HG03060 (cell line): ENCODE results near the gene TMEM26.
"Not testable (repeated sequence)": the region's sequence is repeated elsewhere in the genome, so short reads cannot be mapped to it uniquely, and the experiment has no call there.

ENCODE experiments used
- ATAC-seq: cut with Tn5 transposase; IDR thresholded peaks from one replicate; pipeline ENCODE4 v1.9.1; 2021; ENCODE audit warnings: low read depth, moderate number of reproducible peaks; ENCODE audit not compliant: unreplicated experiment

The TMEM26 gene

GRCh38 chr10:61406736-61407135 lies 46.4 kb downstream of the TMEM26 start:
- ATAC-seq, result no peak

- no peak for ATAC-seq
Measured at GRCh38 chr10:61406242-61406641, 46.9 kb downstream of the TMEM26 start.

DNA sequence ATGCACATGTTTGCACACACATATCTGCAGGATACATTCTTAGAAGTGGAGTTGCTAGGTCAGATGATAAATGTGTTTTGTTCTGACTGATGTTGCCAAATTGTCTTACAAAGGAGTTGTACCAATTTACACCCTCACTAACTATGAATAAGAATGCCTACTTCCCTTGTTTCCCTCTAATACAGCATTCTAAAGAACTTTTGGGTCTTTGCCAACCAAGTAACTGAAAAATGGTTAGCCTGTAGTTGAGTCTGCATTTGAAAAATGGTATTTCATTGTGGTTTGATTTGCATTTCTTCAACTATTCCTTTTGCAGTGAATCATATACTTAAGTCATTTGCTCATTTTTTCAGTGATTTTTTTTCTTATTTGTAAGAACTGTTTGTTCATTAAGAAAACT lies 48.4 kb downstream of the TMEM26 start:
- ATAC-seq, result no peak

DNA sequence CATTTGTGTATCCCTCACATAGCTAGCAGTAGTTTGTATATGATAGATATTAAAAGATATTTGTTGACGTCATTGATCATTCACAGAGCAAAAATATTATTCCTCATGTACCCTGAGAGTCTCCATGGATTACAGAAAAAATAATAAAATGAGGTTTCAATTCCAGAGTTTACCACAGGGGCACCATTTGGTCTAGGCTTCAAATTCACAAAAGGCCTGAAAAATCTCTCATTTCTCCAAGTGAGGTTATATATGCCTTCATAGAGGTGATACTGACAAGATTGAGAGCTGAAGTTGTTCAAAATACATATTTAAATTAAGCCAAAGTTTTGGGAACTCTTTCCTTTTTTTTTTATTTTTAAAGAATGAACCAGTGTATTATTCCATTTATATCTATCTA lies 52.7 kb downstream of the TMEM26 start:
- no peak for ATAC-seq

DNA sequence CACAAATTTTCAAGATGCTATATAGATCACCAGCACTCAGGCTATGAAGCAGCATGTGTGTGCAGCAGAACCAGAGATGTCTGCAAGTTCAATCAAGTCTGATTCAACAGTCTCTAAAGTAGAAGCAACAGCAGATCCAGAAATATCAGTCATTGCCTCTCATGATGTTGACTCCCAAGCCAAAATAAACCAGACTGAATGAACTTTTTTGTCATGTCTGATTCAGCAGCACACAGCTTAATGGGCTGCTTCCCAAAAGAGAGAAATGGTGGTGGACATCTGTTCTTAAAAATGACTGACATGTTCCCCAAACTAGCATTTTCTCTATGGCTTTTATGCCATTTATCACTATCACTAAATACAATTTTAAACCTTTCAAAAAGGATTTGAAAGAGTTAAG lies 53.8 kb downstream of the TMEM26 start:
- ATAC-seq, result no peak

DNA sequence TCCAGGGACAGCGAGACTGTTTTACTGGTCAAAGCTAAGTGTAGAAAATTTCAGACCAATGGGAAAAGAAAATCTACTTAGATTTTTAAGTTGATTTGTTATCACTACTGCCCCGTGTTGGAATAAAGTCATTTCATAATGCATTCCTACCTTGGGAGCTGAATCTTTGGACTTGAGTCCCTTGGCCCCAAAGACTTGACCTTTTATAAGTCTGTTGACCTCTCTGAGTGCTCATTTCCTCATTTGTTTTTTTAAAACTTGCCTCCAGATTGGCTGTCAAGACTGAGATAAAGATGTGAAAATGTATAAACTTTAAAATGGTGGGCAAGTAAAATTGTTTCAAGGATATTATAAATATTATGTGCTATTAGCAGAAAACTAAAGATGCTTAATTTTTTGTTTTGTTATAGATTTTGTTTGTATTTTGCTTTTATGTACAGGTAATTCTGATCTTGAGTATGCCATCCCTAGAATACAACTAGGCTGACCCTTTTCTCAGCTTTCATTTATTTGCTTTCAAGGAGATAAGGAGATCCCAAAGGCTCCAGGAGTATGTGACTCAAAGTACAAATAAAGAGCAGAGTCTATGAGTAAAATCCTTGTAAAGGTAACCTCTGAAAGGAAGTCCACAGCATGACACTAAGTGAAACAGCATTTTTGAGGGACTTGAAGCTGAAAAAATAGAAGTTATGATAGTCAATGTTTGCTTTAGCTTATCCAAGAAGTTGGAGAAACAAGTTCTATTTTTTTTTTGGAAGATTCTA lies 54.6 kb downstream of the TMEM26 start:
- no peak for ATAC-seq

GRCh38 chr10:61397175-61397986 lies 55.8 kb downstream of the TMEM26 start:
- peak; percentile 55 for ATAC-seq

DNA sequence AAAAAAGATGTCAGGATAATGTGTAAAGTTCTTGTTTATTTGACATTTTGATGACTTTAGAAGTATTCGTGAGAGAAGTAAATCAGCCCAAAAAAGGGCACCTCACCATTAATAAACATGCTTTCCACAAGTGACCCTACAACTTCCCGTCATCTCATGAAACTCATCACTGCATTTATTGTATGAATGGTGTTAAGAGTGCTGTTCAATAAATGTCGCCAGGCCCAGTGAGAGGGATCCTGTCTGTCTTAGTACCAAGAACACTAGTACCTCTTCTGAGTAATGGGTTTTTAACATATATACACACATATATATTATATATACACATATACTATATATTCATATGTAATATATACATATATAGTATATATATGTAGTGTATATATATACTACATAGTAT lies 61.9 kb downstream of the TMEM26 start:
- peak; percentile 17 for ATAC-seq

DNA sequence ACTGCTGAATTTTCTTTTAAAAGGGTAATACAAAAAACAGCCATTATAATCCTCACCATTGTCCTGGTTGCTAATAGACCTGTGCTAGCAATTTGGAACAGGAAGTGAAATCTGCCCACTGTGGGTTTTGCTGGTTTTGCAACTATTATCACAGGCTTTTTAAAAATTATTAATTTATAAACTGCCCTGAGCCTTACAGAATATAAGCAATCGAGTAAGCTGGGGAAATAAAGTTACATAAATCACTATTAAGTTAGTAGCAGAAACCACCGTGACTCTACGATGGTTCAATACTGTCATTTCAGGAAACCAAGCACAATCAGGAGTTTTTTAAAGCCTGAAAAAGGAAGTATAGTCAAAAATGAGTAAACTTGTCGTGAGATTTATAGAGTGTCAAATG lies 62.3 kb downstream of the TMEM26 start:
- ATAC-seq, result peak; percentile 73

DNA sequence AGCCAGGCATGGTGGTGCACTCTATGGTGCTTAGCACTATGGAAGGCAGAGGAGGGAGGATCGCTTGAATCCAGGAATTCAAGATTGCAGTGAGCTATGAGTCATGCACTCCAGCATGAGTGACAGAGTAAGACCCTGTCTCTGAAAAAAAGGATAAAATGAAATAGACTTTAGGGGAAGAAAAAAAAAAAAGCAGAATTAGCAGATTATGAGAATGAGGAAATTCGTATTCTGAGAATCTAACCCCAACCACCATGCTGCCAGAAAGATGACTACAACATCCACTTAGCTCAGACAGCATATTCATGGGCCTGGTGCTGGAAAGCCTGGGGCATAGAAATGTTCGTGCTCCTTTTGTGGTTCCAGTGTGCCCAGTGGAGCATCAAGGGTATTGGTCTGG lies 63.3 kb downstream of the TMEM26 start:
- no peak for ATAC-seq

DNA sequence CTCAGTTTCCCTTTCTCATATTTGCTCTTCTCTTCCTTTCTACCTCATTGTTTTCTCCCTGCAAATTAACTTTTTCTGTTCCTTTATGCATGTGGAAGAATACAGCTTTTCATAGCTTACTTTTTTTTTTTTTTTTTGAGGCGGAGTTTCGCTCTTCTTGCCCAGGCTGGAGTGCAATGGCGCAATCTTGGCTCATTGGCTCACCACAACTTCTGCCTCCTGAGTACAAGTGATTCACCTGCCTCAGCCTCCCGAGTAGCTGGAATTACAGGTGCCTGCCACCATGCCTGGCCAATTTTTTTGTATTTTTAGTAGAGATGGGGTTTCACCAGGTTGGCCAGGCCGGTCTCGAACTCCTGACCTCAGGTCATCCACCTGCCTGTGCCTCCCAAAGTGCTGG lies 64.2 kb downstream of the TMEM26 start:
- not testable (repeated sequence) for ATAC-seq

GRCh38 chr10:61385231-61386001 lies 67.8 kb downstream of the TMEM26 start:
- ATAC-seq, result no peak

DNA sequence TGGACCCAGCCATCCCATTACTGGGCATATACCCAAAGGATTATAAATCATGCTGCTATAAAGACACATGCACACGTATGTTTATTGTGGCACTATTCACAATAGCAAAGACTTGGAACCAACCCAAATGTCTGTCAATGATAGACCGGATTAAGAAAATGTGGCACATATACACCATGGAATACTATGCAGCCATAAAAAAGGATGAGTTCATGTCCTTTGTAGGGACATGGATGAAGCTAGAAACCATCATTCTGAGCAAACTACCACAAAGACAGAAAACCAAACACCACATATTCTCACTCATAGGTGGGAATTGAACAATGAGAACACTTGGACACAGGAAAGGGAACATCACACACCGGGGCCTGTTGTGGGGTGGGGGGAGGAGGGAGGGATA lies 72.0 kb downstream of the TMEM26 start:
- not testable (repeated sequence) for ATAC-seq

GRCh38 chr10:61378865-61379264 lies 74.3 kb downstream of the TMEM26 start:
- ATAC-seq, result no peak

GRCh38 chr10:61376908-61377368 lies 76.2 kb downstream of the TMEM26 start:
- no peak for ATAC-seq

GRCh38 chr10:61376377-61376776 lies 76.8 kb downstream of the TMEM26 start:
- no peak for ATAC-seq

DNA sequence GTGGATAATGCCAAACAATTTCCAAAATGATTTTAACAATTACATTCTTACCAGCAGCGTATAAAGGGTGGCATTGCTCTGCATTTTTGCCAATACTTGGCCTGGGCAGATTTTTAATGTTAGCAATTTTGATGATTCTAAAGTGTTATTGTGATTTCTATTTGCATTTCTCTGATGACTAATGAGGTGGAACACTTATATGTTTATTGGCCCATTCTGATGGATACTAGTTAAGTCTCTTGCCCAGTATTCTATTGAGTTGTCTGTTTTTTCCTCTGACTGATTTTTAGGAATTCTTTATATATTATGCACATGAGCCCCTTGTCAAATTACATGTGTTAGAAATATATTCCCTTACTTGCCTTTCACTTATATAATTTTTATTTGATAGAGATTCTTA lies 86.8 kb downstream of the TMEM26 start:
- no peak for ATAC-seq

DNA sequence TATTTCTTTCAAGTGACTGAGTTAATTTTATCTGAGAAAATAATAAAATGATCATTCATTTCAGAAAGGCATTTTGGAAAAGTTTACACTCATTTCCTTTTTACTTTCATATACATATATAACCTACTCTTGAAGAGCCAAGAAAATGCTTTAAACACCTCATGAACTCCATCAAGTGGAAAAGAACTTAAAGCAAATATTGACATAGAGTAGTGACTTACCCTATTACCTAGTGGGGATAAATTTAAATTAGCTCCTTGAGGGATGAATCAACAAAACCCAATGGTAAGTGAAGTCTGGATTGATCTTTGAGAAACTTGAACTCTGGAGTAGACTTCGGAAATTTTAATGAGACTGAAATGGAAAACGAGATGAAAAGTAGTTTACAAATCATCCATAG lies 88.6 kb downstream of the TMEM26 start:
- ATAC-seq, result no peak

- no peak for ATAC-seq
Measured at GRCh38 chr10:61363006-61363405, 90.2 kb downstream of the TMEM26 start.

DNA sequence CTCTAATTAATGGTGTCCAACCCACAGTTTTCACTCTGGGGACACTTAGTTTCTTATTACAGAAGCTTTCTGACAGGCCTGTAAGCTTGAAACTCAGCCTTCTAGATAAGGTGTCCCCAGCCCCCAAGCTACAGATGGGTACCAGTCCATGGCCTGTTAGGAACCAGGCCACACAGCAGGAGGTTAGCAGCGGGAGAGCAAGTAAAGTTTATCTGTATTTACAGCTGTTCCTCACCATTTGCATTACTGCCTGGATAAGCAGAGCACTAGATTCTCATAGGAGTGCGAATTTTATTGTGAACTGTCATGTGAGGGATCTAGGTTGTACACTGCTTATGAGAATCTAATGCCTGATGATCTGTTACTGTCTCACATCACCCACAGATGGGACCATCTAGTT lies 93.7 kb downstream of the TMEM26 start:
- no peak for ATAC-seq

DNA sequence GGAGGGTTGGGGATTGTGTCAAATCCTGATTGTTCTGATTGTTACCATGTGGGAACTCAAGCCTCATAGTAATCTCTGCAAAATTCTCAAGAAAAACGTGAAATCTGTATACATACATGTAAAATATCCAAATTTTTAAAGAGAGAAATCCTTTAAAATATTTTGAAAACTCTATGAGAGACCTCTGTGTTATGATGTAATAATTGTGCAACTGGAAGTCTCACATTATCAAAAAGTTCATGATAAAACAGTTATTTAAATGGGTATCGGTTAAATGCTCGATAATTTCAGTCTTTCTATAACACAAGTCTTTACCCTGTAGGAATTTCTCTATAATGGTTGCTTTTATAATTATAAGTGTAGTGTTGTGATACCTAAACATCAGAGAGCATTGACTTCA lies 95.5 kb downstream of the TMEM26 start:
- ATAC-seq, result no peak
